ENCODE data around the gene CAMK2G.
A peak's percentile ranks its signal among the peaks of the same experiment; 100 is the strongest.

CAMK2G gene

DNA sequence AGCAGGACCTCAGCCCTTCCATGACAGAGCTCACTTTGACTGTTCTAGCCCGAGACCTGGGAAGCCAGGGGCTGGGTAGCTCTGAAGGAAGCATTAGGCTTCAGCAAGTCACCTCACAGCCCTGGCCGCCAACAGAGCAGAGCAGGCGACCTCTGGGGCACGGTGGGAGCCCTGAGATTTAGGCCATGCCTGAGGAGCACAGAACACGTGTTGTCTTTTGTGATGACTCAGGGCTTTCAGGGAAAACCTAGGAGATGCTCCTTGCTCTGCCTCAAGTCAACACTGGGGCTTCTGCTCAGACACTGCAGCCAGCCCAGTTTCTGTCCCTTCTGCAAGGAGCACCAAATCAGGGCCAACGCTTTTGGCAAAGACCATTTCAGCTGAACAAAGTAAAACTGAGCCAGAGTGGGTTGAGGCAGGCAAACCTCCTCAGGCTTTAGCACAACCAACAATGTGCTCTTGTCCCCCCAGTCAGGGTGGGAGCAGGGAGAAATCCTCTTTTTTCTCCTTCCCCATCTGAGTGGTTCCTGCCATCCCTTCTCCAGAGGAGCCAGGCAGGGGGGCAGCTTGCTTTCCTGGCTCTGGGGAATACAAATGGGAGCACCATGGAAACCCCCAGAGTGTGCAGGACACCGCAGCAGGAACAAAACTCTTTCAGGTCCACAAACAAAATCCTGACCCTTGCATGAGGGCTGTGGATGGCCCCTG, 14.4 kb downstream of the CAMK2G start:
- DNase-seq = no peak

DNA sequence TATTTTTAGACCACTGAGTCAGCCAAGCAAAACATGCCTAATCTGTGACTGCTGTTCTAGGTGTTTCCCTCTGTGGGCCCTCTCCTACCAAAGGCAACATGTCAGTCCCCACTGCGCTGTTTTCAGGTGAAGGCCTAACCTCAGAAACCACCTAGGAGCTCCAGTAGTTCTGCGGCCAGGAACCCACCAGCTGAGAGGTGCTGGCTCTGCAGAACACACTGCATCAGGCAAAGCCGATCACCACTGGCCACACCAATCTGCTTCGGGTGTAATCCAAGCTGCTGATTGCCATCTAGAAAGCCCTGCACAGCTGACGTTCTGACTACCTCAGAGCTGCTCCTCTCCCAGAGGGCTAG, 14.9 kb downstream of the CAMK2G start:
- no peak for DNase-seq

DNA sequence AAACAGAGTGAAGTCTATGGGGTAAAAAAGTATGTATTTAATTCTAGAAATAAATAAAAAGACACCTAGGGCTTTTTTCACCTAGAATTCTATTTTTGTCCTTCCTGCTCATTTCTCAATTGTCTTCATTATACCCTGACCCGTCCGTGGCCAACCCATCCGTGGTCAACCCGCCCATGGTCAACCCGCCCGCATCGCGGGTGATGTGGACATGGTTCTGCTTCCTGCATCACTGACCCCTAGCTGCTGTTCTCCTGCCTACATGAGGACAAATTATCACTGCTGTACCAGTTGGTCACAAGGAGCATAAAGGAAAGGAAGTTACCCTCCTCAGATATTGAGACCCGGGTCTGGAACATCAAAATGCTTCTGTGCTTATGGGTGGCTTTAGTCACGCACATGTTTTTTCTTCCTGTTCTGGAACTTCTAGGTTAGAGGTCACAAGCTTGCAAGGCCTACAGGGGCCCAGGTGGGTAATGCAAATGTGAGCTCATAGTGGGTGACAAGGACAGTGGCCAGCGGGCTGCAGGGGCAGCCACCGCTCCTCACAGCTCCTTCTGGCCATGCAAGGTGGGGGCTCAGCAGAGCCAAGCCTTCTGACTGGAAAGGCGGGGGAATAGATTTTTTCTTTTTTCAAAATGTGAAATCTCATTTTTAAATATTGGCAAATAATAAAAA, 15.5 kb downstream of the CAMK2G start:
- DNase-seq = no peak

DNA sequence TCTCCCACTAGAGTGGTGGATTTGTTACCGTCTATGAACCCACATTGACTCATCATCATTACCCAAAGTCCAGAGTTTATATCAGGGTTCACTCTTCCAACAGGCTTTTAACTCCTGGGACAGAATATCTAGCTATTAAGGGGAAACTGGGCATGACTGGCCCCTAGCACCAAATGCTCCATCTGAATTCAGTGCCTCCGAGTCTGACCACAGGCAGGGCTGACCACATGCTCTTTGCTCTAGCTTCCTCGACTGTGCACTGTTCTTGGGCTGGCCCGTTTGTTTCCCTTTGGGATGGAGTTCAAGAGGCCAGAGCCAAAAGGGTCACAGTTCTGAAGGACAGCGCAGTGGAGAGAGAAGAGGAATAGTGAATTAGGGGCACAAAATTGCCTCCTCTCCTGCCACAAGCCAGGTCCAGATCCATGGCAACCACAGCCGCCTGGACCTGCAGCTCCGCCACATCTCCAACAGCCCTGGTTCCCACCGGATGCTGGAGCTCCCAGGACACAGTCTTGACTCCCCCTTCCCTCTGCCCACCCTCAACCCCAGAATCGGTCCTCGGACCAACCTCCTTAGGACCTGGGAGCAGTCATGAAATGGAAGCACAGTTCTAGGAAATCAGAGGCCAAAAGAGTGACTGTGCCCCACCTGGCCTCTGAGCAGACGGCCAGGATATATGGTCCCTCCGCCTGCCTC, 16.2 kb downstream of the CAMK2G start:
- DNase-seq = no peak

DNA sequence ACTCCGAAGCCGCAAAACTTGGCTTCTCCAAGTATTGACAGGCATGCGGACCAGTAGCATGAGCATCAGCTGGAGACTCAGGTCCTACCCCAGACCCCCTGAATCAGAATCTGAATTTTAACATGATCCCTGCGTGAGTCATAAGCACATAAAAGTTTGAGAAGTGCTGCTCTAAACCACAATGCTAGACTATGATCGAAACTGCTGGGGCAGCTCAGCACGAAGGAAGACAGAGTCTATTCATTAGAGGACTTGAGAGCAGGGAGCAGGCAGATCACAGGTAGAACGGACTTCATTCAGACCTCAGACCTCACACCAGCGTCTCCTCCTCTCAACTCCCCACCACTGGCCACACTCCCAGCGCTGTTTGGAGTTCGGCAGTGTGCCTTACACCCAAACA, 16.9 kb downstream of the CAMK2G start:
- DNase-seq = no peak

DNA sequence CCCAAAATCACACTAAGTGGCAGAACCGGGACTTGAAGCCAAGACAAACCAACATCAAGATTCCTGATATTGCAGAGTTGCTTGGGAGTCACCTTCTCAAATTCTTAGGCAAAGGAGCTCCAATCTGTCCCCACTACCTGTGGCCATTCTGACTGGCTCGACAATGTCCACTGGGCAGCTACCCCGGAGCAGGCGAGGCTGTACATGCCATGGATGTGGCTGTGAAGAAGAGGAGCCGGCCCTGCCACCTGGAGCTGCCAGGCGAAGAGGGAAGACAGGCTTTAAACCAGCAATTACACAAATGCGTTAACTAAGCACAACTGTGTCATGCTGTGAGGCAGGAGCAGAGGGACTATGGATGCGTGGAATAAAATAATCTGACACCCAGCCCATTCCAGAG, 18.1 kb downstream of the CAMK2G start:
- no peak for DNase-seq

DNA sequence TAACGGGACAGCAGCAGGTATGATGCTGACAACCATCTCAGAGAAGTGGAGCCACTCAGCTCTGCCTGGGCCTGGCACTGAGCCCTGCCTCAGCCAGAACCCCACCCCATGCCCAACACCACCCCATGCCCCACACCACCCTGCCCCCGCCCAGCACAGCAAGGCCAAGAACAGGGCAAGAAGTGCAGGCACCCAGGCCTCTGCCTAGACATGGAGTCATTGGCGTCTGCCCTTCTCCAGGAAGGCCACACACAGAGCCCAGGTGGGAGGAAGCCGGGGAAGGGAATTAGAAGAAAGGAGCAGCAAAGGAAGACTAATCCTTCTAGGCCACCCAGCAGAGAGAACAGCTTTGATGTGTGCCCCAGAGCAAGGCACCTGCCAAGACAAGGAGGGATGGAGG, 18.9 kb downstream of the CAMK2G start:
- DNase-seq = no peak

DNA sequence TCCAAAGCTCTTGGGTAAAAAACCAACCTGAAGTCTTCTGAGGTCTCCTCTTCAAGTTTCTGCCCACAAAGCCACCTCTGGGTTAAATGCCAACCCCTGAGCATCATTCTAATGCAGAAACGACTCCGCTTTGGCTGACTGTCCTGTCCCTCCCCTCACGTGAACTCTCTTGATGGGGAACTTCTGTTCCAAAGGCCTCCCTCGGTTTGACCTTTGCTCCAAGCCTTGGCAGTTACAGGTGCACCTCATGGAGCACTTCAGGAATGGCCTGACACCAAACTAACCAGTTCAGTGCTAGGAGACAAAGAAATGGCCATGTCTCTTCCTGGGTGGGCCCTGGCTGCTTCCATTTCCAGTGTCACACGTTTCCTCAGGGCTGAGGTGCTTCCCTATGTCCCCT, 20.0 kb downstream of the CAMK2G start:
- DNase-seq = no peak

DNA sequence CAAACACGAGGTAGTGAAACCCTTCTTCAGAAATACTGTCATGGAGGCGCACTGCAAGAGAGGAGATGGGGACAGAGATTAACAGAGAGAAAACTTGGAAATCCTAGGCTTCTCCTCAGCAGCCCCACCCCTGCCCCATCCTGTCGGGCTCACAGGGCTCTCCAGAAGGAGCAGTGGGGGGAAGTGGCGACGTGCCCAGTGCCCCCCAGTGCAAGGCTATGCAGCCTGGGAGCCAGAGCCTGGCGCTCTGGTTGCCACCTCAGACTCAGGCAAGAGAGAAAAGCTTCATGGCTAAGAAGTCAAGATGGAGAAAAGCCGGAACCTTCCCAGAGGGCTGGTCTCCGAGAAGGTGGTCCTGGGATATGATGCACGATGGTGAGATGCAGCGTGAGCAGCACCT, 21.2 kb downstream of the CAMK2G start:
- no peak for DNase-seq

DNA sequence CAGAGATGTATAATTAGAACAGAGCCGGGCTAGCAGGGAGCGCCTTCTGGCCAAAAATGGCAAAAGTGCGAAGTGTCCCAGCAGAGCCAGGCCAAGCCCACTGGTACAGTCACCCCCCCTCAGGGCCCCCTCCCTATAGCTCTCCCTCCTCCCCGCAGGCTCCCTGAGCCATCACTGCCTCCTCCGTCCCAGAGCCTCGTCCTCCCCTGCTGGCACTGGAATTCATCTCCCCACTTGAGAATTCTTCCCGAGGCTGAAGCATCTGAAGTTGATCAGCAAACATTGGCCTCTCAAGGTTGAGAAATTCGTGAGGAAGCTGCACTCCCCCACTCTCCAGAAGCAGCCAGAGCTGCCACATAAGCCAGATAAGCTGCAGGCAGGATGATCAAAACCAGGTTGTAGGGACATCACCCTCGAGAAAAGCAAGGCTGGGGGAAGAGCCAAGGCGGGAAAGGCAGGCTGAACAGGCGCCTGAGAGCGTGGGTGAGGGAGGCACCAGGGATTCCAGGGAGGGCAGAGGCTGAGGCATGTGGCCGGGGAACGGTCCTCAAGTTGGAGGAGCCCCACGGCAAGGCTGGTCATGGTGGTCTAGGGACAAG, 23.4 kb downstream of the CAMK2G start:
- no peak for DNase-seq

DNA sequence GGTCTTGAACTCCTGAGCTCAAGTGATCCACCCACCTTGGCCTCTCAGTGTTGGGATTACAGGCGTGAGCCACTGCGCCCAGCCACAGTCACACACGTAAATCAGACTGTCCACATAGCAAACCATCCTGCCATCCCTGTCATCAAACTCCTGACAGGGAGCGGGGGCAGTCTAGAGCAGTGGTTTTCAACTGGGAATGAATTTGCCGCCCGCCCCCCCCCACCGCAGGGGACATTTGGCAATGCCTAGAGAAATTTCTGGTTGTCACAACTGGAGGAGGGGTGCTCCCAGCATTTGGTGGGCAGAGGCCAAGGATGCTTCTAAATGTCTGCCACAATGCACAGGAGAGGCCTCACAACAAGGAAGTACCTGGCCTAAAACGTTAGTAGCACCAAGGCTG, 24.1 kb downstream of the CAMK2G start:
- DNase-seq = no peak

DNA sequence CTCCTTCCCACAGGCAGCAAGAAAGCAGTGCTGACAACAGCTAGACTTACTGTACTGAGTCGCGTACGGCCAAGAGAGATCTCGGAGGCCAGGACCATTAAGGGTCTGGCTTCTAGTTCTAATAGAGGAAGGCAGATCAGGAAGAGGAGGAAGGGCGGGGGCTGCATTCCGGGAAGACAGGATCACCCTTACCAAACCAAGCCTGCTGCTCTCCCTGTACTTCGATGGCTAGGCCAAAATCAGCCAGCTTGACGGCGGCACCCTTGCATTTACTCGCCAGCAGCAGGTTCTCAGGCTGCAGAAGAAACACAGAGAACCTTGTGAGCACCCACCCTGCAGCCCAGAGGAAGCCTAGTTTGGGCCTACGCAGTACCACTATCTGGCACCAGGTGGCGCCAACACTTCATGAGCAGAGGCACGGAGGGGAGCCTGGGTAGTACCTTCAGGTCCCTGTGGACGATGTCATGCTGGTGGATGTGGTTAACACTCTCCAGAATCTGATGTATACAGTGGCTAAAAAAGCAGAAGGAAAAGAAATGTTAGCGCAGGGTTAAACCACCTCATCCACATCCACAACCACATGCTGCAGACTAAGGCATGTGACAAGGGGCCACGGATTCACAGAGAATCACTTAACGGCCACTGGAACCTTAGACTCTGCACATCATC, 25.4 kb downstream of the CAMK2G start:
- DNase-seq = peak; percentile 64

DNA sequence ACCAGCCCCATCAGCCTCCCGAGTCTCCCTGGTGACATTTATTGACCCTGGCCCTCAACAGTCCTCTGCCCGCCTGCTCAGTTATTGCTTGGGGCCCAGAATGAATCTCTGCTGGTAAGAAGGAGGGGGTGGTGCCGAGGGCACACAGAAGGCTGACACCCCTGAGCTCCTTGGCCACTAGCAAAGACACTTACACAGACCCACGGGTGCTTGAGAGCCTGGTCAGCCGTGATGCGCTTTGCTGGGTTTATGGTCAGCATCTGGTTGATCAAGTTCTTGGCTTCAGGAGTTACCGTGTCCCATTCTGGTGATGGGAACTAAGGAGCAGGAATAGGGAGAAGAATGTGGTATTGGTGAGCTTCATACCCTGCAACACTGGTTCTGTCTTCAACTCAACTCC, 27.3 kb downstream of the CAMK2G start:
- no peak for DNase-seq

DNA sequence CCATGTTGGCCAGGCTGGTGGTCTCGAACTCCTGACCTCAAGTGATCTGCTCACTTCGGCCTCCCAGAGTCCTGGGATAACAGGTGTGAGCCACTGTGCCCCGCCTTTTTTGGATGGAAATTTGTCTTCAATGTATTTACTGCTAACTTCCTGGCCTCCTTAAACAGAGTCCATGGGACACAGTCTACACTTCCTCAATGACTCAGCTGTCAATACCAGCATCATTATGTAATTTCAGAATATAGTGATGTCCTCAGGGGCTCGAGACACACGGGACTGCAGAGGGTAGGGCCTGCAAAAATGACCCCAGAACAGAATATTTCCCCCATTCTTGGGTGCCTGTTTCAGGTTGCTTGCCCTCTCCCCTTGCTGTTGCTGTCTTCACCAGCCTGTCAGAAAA, 31.1 kb downstream of the CAMK2G start:
- DNase-seq = no peak

DNA sequence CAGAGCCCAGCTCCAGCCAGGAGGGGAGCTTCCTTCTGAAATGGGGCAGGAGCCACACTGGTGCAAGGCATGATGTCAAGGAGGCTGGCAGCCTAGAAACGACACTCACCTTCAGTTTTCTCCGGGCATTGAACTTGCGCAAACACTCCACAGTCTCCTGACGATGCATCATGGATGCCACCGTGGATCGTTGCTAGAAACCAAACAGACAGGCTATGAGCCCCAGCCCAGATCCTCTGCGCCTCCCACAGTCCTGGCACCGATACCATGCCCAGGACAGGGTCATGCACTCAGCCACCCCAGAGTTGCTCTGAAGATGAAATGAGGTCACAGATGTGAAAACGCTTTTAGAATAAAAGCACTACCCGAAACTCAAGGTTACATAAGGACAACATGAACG, 32.0 kb downstream of the CAMK2G start:
- no peak for DNase-seq

DNA sequence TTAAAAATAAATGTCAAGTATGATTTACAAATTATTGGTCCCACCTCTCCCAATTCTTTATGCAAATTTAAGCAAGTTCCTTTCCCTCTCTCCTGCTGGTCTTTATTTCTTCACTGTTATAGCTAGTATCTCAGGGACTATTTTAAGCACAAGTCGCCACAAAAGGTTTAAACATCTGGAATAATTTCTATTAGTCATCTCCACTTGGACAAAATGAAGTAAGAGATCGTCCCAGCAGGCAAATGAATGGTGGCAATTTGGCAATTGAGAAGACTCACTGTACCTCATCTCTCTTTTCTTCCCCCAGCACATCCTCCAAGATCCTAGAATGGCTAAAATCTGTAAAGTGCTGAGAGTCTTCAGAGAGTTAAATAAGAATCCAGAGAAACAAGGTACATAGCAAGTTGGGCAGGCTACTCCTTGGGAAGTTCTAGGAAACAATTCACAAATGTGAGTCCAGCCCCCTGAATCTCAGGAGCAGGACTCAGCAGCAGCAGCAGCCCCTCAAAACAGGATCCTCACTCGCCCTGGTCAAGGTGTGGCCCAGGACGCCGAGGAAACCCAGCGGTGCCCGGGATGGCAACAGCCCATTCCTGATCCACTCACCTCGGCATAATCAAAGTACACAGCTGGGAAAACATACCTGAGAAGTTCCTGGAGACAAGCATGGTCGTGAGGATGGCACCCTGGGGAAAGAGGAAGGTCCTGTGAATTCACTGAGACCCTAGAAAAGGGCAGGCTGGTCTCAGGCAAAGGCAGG, 32.6 kb downstream of the CAMK2G start:
- no peak for DNase-seq

DNA sequence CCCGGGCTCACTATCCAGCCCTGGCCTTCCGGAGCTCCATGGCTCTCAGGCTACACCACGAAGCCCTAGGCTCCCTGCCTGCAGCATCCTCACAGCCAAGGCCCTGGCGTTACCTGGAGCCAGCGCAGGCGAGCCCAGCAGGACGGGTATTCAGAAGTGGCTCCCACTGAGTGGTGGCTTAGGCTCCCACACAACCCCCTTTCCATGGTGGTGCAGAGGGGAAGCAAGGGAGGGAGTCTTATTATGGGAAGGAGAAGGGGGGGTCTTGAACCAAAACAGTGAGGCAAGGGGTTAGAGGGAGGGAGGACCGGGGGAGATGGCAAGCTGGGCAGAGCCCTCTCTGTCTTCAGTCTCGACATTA, 33.3 kb downstream of the CAMK2G start:
- DNase-seq = no peak

DNA sequence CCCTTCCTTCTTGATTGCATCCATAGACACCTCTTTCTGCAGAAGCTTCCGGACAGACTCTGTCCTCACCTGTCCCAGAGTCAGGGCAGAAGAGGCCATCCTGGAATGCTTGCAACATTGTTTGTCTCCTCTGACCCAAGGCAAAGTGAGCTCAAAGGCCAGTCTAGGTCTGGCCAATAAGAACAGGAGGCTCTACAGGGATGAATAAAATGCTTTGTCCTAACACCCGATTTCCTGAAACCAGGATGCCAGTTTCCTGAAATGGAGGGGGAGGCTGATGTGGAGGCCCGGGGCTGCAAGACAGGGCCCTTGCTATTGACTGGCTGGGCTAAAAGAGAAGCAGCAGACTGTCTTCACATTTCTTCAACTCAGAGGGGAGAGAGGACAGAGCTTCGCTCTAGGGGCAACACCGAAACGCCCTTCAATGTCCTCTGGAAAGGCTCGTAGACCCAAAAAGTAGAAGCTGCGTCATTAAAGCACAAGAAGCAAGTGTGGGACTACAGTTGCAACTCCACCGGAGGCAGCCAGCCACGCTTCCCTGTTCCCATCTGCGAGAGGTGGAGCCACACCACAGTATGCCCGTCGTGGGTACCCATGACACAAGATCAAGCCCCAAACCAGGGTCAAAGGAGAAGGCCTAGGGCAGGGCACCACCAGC, 33.8 kb downstream of the CAMK2G start:
- no peak for DNase-seq

DNA sequence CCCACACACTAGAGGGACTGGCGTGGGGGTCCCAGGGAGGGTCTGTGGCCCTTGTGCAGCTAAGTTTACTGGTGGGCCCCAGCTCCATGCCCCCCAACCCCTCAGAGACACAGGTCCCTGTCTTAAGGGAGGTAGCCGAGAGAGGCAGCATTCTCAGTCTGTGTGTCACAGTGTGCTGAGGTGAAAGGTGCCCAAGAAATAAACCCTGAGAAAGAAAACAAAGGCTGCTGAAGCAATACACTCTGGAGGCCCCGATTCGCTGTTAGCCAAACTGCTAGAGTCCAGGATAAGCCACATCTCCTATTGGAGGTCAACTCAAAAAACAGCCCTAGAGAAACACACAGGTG, 34.3 kb downstream of the CAMK2G start:
- DNase-seq = no peak

DNA sequence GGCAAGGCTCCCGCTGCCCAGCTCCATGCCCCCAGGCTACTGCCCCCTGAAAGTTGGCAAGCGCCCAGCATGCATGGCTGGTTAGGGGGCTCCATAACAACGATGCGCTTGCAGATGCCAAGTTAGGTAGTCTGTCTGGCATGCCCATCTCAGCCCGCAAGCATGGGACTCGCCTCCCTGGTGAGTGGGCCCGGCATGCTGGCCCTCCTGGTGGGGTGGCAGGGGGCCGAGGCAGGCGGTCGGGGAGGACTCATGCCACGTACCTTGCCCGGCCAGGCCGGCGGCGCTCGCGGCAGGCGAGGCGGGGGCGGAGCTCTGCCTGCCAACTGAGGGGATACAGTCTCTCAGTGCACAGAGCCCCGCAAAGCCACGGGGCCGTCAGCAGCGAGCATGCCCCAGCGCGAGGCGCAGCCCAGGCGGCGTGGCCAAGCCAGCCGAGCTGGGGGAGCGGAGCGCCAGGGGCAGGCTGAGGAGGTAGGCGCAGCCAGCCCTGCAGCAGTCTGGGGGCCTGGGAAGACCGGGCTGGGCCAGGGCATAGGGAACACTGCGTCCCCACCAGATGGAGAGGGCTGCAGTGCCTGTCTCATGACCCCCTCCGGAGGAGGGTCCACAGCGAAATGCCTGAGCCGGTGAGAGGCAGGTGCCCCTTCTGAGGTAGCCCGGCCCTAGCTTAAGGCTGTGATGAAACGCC, 34.9 kb downstream of the CAMK2G start:
- no peak for DNase-seq

DNA sequence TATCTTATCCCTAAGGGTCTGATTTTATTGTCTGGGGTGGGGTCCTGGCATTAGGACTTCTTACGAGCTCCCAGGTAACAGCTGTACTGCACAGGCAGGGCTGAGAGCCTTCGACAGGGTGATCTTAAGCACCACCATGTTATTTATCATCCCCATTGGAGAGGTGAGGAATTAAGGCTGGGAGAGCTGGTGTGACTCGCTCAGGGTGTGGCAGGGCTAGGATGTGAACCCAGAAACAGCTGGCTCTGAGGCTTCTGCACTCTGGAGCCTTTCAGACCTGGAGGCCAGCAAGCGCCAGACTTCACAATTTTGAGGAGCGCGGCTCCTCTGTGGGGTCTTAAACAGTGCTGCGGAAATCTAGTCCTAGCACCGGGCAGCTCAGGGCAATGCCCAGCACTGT, 35.5 kb downstream of the CAMK2G start:
- no peak for DNase-seq
